SK-N-SH treated with all-trans-retinoic acid at 6 μM for 48 hours (cell line): ENCODE data around the gene INPP5E.

Experiments used
- ARNTL ChIP-seq: fragments of 450-650 bp; formaldehyde crosslinking; IDR thresholded peaks from 2 replicates; pipeline ENCODE4 v1.5.0; 2020; ENCODE audit warnings: low read depth, mild to moderate bottlenecking, moderate library complexity, borderline replicate concordance
- BACH2 ChIP-seq: fragments of 250-450 bp; sonication (Bioruptor Pico); IDR thresholded peaks from 2 replicates; pipeline ENCODE4 v1.9.0; 2021; ENCODE audit warnings: mild to moderate bottlenecking, borderline replicate concordance
- CSDC2 ChIP-seq: fragments of 250-450 bp; sonication (Bioruptor Pico); IDR thresholded peaks from 2 replicates; pipeline ENCODE4 v1.5.0; 2020; ENCODE audit warnings: mild to moderate bottlenecking, moderate library complexity
- CSRNP3 ChIP-seq: fragments of 250-450 bp; sonication (Bioruptor Pico); IDR thresholded peaks from 2 replicates; pipeline ENCODE4 v1.5.1; 2021; ENCODE audit warnings: mild to moderate bottlenecking, moderate library complexity
- GLIS3 ChIP-seq: fragments of 250-450 bp; sonication (Bioruptor Pico); IDR thresholded peaks from 2 replicates; pipeline ENCODE4 v1.5.0; 2020; ENCODE audit warnings: mild to moderate bottlenecking, moderate library complexity
- POU6F1 ChIP-seq: fragments of 250-450 bp; sonication (Bioruptor Pico); IDR thresholded peaks from 2 replicates; pipeline ENCODE4 v1.8.0; 2021; ENCODE audit warnings: low read depth, mild to moderate bottlenecking, moderate library complexity, borderline replicate concordance
- RARB ChIP-seq: fragments of 250-450 bp; sonication (Bioruptor Pico); IDR thresholded peaks from 2 replicates; pipeline ENCODE4 v1.8.0; 2021; ENCODE audit warnings: mild to moderate bottlenecking, moderate library complexity
- TCF4 ChIP-seq: fragments of 250-450 bp; sonication (Bioruptor Pico); IDR thresholded peaks from 2 replicates; pipeline ENCODE4 v1.8.0; 2021; ENCODE audit warnings: mild to moderate bottlenecking, moderate library complexity, borderline replicate concordance
- ZFP30 ChIP-seq: fragments of 450-650 bp; formaldehyde crosslinking; IDR thresholded peaks from 2 replicates; pipeline ENCODE4 v1.5.0; 2022; ENCODE audit warnings: mild to moderate bottlenecking, moderate library complexity
- ZNF565 ChIP-seq: fragments of 450-650 bp; formaldehyde crosslinking; conservative IDR thresholded peaks from 2 replicates; pipeline ENCODE4 v1.5.0; 2020; ENCODE audit warnings: low read depth, mild to moderate bottlenecking, moderate library complexity
- TF ChIP-seq, protein P1 (sequence below): fragments of 250-450 bp; sonication (Bioruptor Pico); IDR thresholded peaks from 2 replicates; pipeline ENCODE4 v1.5.0; 2020; ENCODE audit warnings: mild to moderate bottlenecking, moderate library complexity
- TF ChIP-seq, protein P2 (sequence below): fragments of 250-450 bp; sonication (Bioruptor Pico); IDR thresholded peaks from 2 replicates; pipeline ENCODE4 v1.8.0; 2020; ENCODE audit warnings: mild to moderate bottlenecking, moderate library complexity, borderline replicate concordance

DNA sequence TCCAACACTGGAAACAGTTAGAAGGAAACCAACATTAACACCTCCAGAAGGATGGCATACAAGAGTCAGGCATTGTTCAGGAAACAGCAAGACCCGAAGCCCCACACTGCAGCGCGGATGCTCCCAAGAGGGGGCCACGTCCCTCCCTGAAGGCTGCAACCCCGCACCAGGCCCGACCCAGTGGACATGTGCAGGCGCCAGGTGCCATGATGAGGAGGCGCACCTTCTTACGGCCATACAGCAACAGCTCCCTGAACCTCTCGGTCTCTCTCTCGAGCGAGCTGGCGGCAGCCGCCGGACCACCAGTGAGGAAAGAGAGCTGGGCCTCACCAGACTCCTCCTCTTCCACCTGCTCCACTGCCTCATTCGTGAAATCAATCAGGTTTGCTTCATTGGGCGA, 23.0 kb upstream of the INPP5E start:
- TF ChIP-seq CSRNP3 (no peak), BACH2 (CRISPR knock-in tag) (no peak), TCF4 (no peak), POU6F1 (CRISPR knock-in tag) (no peak), RARB (CRISPR knock-in tag) (no peak), ZNF565 (CRISPR knock-in tag) (no peak), ZFP30 (CRISPR knock-in tag) (no peak), ARNTL (CRISPR knock-in tag) (no peak), GLIS3 (CRISPR knock-in tag) (no peak), CSDC2 (CRISPR knock-in tag) (no peak)
- TF ChIP-seq, protein P1, sequence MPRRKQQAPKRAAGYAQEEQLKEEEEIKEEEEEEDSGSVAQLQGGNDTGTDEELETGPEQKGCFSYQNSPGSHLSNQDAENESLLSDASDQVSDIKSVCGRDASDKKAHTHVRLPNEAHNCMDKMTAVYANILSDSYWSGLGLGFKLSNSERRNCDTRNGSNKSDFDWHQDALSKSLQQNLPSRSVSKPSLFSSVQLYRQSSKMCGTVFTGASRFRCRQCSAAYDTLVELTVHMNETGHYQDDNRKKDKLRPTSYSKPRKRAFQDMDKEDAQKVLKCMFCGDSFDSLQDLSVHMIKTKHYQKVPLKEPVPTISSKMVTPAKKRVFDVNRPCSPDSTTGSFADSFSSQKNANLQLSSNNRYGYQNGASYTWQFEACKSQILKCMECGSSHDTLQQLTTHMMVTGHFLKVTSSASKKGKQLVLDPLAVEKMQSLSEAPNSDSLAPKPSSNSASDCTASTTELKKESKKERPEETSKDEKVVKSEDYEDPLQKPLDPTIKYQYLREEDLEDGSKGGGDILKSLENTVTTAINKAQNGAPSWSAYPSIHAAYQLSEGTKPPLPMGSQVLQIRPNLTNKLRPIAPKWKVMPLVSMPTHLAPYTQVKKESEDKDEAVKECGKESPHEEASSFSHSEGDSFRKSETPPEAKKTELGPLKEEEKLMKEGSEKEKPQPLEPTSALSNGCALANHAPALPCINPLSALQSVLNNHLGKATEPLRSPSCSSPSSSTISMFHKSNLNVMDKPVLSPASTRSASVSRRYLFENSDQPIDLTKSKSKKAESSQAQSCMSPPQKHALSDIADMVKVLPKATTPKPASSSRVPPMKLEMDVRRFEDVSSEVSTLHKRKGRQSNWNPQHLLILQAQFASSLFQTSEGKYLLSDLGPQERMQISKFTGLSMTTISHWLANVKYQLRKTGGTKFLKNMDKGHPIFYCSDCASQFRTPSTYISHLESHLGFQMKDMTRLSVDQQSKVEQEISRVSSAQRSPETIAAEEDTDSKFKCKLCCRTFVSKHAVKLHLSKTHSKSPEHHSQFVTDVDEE (CRISPR knock-in tag), result no peak
- TF ChIP-seq, protein P2, sequence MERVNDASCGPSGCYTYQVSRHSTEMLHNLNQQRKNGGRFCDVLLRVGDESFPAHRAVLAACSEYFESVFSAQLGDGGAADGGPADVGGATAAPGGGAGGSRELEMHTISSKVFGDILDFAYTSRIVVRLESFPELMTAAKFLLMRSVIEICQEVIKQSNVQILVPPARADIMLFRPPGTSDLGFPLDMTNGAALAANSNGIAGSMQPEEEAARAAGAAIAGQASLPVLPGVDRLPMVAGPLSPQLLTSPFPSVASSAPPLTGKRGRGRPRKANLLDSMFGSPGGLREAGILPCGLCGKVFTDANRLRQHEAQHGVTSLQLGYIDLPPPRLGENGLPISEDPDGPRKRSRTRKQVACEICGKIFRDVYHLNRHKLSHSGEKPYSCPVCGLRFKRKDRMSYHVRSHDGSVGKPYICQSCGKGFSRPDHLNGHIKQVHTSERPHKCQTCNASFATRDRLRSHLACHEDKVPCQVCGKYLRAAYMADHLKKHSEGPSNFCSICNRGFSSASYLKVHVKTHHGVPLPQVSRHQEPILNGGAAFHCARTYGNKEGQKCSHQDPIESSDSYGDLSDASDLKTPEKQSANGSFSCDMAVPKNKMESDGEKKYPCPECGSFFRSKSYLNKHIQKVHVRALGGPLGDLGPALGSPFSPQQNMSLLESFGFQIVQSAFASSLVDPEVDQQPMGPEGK (CRISPR knock-in tag), result no peak
